ENCODE results near the gene EBI3. TPM values are rescaled to one million over a fixed set of nuclear protein-coding genes. Genes with fewer than 3 reads are reported as not detected.

EBI3 gene
- total and polyA plus RNA-seq, 2 of the 8 experiments (the other 6 are each of a cell fraction or from before 2014, with no cell fraction given): 0.99 to 8.4 TPM

DNA sequence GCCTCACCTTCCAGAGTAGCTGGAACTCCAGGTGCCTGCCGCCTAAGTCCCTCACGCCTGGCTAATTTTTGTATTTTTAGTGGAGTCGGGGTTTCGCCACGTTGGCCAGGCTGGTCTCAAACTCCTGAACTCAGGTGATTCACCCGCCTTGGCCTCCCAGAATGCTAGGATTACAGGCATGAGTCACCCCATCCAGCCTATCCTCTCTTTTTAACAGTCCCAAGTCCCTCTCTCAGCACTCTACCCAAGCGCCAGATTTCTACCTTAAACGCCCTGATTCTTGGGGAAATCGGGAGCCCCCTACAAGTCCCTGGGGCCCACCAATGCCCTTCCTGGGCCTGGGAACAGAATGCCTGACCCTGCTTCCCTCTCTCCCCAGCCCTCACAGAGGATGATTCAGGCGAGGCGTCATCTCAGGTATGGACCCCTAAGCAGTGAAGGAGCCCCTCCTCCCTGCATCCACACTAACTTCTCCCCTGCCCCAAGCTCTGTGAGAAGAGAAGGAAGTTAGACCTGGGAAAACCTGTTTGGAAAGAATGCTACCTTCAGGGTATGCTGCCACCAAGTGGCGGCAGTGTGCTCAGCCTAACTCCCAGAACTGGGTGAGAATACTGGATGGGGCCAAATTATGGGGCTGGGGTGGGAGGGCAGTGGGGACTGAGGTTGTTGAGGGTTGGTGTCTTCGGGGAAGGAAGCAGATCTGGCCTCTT is 20.8 kb upstream of the EBI3 start:
- no peak overlapping the region for H2BK5ac ChIP-seq (ENCODE audit: low read depth, low read length)
- H4K5ac ChIP-seq (ENCODE audit: insufficient read length, low read depth, low read length): no peak overlapping the region
- H2BK120ac ChIP-seq (replicated peaks; ENCODE audit: low read depth, low read length): no peak overlapping the region
- H4K20me1 ChIP-seq (replicated peaks in 1 of 2; ENCODE audit: control insufficient read depth in 1 of 2, insufficient read depth in 2 of 2, low read length in 2 of 2): no peaks in the 10 kb centered on the region
- H2BK20ac ChIP-seq (ENCODE audit: low read length): no peak overlapping the region
- WGBS, 2 experiments (ENCODE audit: extremely low coverage in 1 of 2, insufficient coverage in 1 of 2, insufficient read length in 1 of 2, insufficient replicate concordance in 2 of 2, low coverage in 1 of 2, low lambda C conversion rate in 2 of 2, missing lambda C conversion rate in 1 of 2): 81% methylated on average over 11 of the region's 13 CpGs; no CpG with 5 or more reads in 1 of the 2 experiments
- H3K27ac ChIP-seq (ENCODE audit: low read depth, low read length): no peak overlapping the region
- no peaks in the 10 kb centered on the region for H3K79me1 ChIP-seq (ENCODE audit: low read depth, low read length)
- peak in 1 of 2 experiments; percentile 64 for DNase-seq (ENCODE audit: low read depth in 1 of 2, low spot score in 2 of 2)
- H4K91ac ChIP-seq (replicated peaks; ENCODE audit: insufficient read length, low read length): no peak overlapping the region
- H3K27me3 ChIP-seq (replicated peaks in 1 of 4; ENCODE audit: control insufficient read depth in 3 of 4, extremely low read depth in 1 of 4, insufficient read depth in 3 of 4, low read length in 3 of 4): no peaks in the 10 kb centered on the region
- H3K4me1 ChIP-seq (replicated peaks in 1 of 4; ENCODE audit: control insufficient read depth in 3 of 4, insufficient read depth in 4 of 4, low read length in 3 of 4): no peaks in the 10 kb centered on the region; a peak in 1 of 7 replicates
- no peak overlapping the region for H3K18ac ChIP-seq (ENCODE audit: extremely low read depth, low read length)
- H3K4me2 ChIP-seq (ENCODE audit: insufficient read depth in 1 of 2, low read depth in 2 of 2, low read length in 2 of 2): no peak overlapping the region
- H3K4ac ChIP-seq (replicated peaks; ENCODE audit: insufficient read length, low read depth, low read length): no peak overlapping the region
- H3K4me3 ChIP-seq (ENCODE audit: extremely low read depth in 1 of 4, insufficient read depth in 2 of 4, low read depth in 3 of 4, low read length in 4 of 4): no peak overlapping the region
- no peak overlapping the region for H2BK15ac ChIP-seq (ENCODE audit: low read length)
- no peaks in the 10 kb centered on the region for H3K23me2 ChIP-seq (ENCODE audit: low read depth, low read length)
- no peak overlapping the region for H2AK5ac ChIP-seq (ENCODE audit: low read depth, low read length)
- TF ChIP-seq RAD21 (IDR thresholded peaks at IDR 0.05 in 1 of 2, conservative IDR thresholded peaks at IDR 0.05 in 1 of 2; ENCODE audit: low read depth in 2 of 2, low read length in 2 of 2) (peak; percentile 33 to 44), NRF1 (IDR thresholded peaks at IDR 0.05; ENCODE audit: low read depth, low read length) (no peak), SP1 (IDR thresholded peaks at IDR 0.05; ENCODE audit: low read depth, low read length) (0 out of 2 replicates have a peak, but pooled peaks have one; percentile 45)
- TF ChIP-seq, protein P1, sequence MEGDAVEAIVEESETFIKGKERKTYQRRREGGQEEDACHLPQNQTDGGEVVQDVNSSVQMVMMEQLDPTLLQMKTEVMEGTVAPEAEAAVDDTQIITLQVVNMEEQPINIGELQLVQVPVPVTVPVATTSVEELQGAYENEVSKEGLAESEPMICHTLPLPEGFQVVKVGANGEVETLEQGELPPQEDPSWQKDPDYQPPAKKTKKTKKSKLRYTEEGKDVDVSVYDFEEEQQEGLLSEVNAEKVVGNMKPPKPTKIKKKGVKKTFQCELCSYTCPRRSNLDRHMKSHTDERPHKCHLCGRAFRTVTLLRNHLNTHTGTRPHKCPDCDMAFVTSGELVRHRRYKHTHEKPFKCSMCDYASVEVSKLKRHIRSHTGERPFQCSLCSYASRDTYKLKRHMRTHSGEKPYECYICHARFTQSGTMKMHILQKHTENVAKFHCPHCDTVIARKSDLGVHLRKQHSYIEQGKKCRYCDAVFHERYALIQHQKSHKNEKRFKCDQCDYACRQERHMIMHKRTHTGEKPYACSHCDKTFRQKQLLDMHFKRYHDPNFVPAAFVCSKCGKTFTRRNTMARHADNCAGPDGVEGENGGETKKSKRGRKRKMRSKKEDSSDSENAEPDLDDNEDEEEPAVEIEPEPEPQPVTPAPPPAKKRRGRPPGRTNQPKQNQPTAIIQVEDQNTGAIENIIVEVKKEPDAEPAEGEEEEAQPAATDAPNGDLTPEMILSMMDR (IDR thresholded peaks at IDR 0.05; ENCODE audit: control extremely low read depth in 1 of 3, insufficient read depth in 1 of 3, low read depth in 1 of 3, low read length in 3 of 3): peak; percentile 52 to 71 (median 54); a peak in 3 of 4 replicates
- H3K36me3 ChIP-seq (ENCODE audit: control insufficient read depth in 2 of 4, insufficient read depth in 4 of 4, low read length in 3 of 4): no peaks in the 10 kb centered on the region
- no peak for FAIRE-seq
- H3K9me3 ChIP-seq (ENCODE audit: insufficient read depth in 2 of 2, low read depth in 1 of 2, low read length in 1 of 2): no peaks in the 10 kb centered on the region
- ChIA-PET CTCF (ENCODE audit: partially characterized antibody) (interaction anchor here (0.6 to 2.9 kb wide), 9 partner anchors 8 to 68 kb away, joined by 3 to 20 read pairs (median 5); no protein-coding TSS in a partner anchor), POLR2A (ENCODE audit: partially characterized antibody) (interaction anchor here (1.0 to 1.9 kb wide), 3 partner anchors 8 to 38 kb away, joined by 3 to 6 read pairs (median 3); partner anchors contain the start of gene YJU2)
- H2AFZ ChIP-seq (ENCODE audit: low read length): no peak overlapping the region
- H4K8ac ChIP-seq (ENCODE audit: extremely low read depth, insufficient read depth, low read length): no peak overlapping the region
- no peak overlapping the region for H3K23ac ChIP-seq (ENCODE audit: insufficient read length)
- H3K56ac ChIP-seq (replicated peaks; ENCODE audit: insufficient read length, low read depth, low read length): no peak overlapping the region
- H3K14ac ChIP-seq (ENCODE audit: insufficient read length): no peak overlapping the region
- no peaks in the 10 kb centered on the region for H3K79me2 ChIP-seq (ENCODE audit: control insufficient read depth in 1 of 2, insufficient read depth in 2 of 2, low read length in 2 of 2)
- no peak overlapping the region for H3K9ac ChIP-seq (replicated peaks in 1 of 4; ENCODE audit: extremely low read depth in 1 of 4, low read depth in 3 of 4, low read length in 3 of 4)
- no peak overlapping the region for H2BK12ac ChIP-seq (ENCODE audit: low read depth, low read length)

Measured in H1 (cell line).